ENCODE results near the gene MUCL3. TPM values are rescaled to one million over a fixed set of nuclear protein-coding genes. Genes with fewer than 3 reads are reported as not detected.
A peak's percentile ranks its signal among the peaks of the same experiment; 100 is the strongest.

The MUCL3 gene
- total RNA-seq, 1 experiment from 2014 or later: not detected

DNA sequence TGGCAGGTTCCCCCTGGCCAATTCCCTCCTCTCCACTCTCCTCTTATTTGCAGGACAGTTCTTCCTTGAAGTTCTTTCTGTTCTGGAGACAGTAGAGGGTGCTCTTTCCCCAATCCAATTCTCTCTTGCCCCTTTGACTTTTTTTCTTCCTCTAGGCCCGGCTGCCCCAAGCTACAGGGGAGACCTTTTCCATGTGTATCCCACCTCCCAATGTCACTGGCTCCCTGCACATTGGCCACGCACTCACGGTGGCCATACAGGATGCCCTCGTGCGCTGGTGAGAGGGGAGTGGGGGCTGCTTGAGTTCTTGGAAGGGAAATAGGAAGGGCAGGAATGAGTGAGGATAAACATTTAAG lies 25.2 kb upstream of the MUCL3 start:
- H3K27me3 ChIP-seq (replicated peaks; ENCODE audit: insufficient read depth, low read depth, low read length, poor library complexity): no peaks in the 10 kb centered on the region
- ChIA-PET POLR2A (ENCODE audit: low non-redundant PET) (no interaction called here), CTCF (interaction anchor here (0.6 to 3.5 kb wide), 5 partner anchors 127 to 171 kb away, joined by 3 to 37 read pairs (median 22); no protein-coding TSS in a partner anchor)
- TF ChIP-seq EZH2 (IDR thresholded peaks at IDR 0.05; ENCODE audit: borderline replicate concordance, low read depth, low read length, poor library complexity, severe bottlenecking): no peak
- TF ChIP-seq, protein P1, sequence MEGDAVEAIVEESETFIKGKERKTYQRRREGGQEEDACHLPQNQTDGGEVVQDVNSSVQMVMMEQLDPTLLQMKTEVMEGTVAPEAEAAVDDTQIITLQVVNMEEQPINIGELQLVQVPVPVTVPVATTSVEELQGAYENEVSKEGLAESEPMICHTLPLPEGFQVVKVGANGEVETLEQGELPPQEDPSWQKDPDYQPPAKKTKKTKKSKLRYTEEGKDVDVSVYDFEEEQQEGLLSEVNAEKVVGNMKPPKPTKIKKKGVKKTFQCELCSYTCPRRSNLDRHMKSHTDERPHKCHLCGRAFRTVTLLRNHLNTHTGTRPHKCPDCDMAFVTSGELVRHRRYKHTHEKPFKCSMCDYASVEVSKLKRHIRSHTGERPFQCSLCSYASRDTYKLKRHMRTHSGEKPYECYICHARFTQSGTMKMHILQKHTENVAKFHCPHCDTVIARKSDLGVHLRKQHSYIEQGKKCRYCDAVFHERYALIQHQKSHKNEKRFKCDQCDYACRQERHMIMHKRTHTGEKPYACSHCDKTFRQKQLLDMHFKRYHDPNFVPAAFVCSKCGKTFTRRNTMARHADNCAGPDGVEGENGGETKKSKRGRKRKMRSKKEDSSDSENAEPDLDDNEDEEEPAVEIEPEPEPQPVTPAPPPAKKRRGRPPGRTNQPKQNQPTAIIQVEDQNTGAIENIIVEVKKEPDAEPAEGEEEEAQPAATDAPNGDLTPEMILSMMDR (conservative IDR thresholded peaks at IDR 0.05; ENCODE audit: low read depth, low read length): peak; percentile 77
- intact Hi-C loops (cut with micrococcal nuclease; ENCODE audit: unreplicated experiment): loop anchor here (1.0 to 2.0 kb wide), 2 partner anchors 127 to 155 kb away; no protein-coding TSS in a partner anchor
- peaks cover 22% of the 10 kb centered on the region for H3K36me3 ChIP-seq (ENCODE audit: insufficient read depth, low read length, poor library complexity, severe bottlenecking)
- H3K9me3 ChIP-seq (ENCODE audit: low read depth, low read length, poor library complexity, severe bottlenecking): no peaks in the 10 kb centered on the region
- peak; percentile 82 for DNase-seq (ENCODE audit: low spot score)
- H3K4me3 ChIP-seq (ENCODE audit: low read depth, low read length, poor library complexity, severe bottlenecking): no peak overlapping the region
- BruUV-seq (replicated peaks): no TSS peak
- peaks cover 13% of the 10 kb centered on the region for H3K4me1 ChIP-seq (ENCODE audit: insufficient read depth, low read length, poor library complexity, severe bottlenecking)
- H3K27ac ChIP-seq (ENCODE audit: low read depth, low read length, poor library complexity, severe bottlenecking): peak overlapping the region; percentile 75

DNA sequence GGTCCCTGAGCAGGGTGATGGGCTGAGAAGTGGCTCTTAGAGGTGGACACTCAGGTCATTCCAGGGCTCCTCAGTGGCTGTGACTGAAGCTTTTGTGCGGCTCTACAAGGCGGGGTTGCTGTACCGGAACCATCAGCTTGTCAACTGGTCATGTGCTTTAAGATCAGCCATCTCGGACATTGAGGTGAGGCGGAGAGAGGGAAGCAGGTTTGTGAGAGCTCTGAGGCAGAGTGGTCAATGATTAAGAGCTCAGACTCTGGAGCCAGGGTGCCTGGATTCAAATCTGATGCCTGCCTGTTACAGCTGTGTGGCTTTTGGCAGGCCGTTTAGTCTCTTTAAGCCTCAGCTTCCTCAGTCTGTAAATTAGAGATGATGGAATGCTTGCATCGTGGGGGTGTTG lies 23.7 kb upstream of the MUCL3 start:
- no TSS peak for BruUV-seq (replicated peaks)
- Histone ChIP-seq H3K36me3 (ENCODE audit: insufficient read depth, low read length, poor library complexity, severe bottlenecking) (peaks cover 27% of the 10 kb centered on the region), H3K9me3 (ENCODE audit: low read depth, low read length, poor library complexity, severe bottlenecking) (no peaks in the 10 kb centered on the region), H3K27me3 (replicated peaks; ENCODE audit: insufficient read depth, low read depth, low read length, poor library complexity) (no peaks in the 10 kb centered on the region), H3K4me1 (ENCODE audit: insufficient read depth, low read length, poor library complexity, severe bottlenecking) (peaks cover 13% of the 10 kb centered on the region), H3K27ac (ENCODE audit: low read depth, low read length, poor library complexity, severe bottlenecking) (no peak overlapping the region), H3K4me3 (ENCODE audit: low read depth, low read length, poor library complexity, severe bottlenecking) (no peak overlapping the region)
- intact Hi-C loops (cut with micrococcal nuclease; ENCODE audit: unreplicated experiment): no loop called here
- TF ChIP-seq EZH2 (IDR thresholded peaks at IDR 0.05; ENCODE audit: borderline replicate concordance, low read depth, low read length, poor library complexity, severe bottlenecking): no peak
- TF ChIP-seq, protein P1 (conservative IDR thresholded peaks at IDR 0.05; ENCODE audit: low read depth, low read length): no peak
- DNase-seq (ENCODE audit: low spot score): no peak
- POLR2A ChIA-PET (ENCODE audit: low non-redundant PET): no interaction called here
- CTCF ChIA-PET: interaction anchor here (0.7 to 1.2 kb wide), 3 partner anchors 49 to 154 kb away, joined by 3 to 5 read pairs (median 4); no protein-coding TSS in a partner anchor

DNA sequence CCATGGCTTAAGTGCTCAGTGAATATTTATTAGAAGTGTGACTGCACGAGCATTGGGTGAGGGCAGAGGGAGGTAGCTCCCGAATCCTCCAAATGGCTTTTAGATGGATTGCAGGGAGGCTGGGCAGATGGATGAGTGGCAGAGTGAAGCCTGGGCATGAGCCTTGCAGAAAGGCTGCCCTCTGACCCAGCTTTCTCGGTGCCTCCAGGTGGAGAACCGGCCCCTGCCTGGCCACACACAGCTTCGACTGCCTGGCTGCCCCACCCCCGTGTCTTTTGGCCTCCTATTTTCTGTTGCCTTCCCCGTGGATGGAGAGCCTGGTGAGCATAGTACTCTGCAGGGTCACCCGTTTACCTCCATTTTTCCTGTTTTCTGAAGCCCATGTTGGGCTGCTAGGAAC lies 23.3 kb upstream of the MUCL3 start:
- Histone ChIP-seq H3K27ac (ENCODE audit: low read depth, low read length, poor library complexity, severe bottlenecking) (no peak overlapping the region), H3K9me3 (ENCODE audit: low read depth, low read length, poor library complexity, severe bottlenecking) (no peaks in the 10 kb centered on the region), H3K4me1 (ENCODE audit: insufficient read depth, low read length, poor library complexity, severe bottlenecking) (peaks cover 13% of the 10 kb centered on the region), H3K4me3 (ENCODE audit: low read depth, low read length, poor library complexity, severe bottlenecking) (no peak overlapping the region), H3K36me3 (ENCODE audit: insufficient read depth, low read length, poor library complexity, severe bottlenecking) (peaks cover 27% of the 10 kb centered on the region), H3K27me3 (replicated peaks; ENCODE audit: insufficient read depth, low read depth, low read length, poor library complexity) (no peaks in the 10 kb centered on the region)
- no peak for DNase-seq (ENCODE audit: low spot score)
- no peak for TF ChIP-seq EZH2 (IDR thresholded peaks at IDR 0.05; ENCODE audit: borderline replicate concordance, low read depth, low read length, poor library complexity, severe bottlenecking)
- TF ChIP-seq, protein P1 (conservative IDR thresholded peaks at IDR 0.05; ENCODE audit: low read depth, low read length): no peak
- BruUV-seq (replicated peaks): no TSS peak
- ChIA-PET CTCF (interaction anchor here (0.7 to 1.2 kb wide), 3 partner anchors 50 to 153 kb away, joined by 3 to 5 read pairs (median 4); no protein-coding TSS in a partner anchor), POLR2A (ENCODE audit: low non-redundant PET) (no interaction called here)
- intact Hi-C loops (cut with micrococcal nuclease; ENCODE audit: unreplicated experiment): no loop called here
